Neutrophil (primary cell): ENCODE measurements around the gene CCHCR1.

Experiments used
- H3K27ac ChIP-seq: fragments of 200-600 bp; sonication (generic); 2 replicates; pipeline ENCODE4 v1.5.1; 2016; ENCODE audit warnings: mild to moderate bottlenecking, moderate library complexity
- H3K27me3 ChIP-seq: fragments of 200-600 bp; sonication (generic); 2 replicates; pipeline ENCODE4 v1.6.0; 2016; ENCODE audit warnings: mild to moderate bottlenecking
- H3K36me3 ChIP-seq: fragments of 200-600 bp; sonication (generic); 2 replicates; pipeline ENCODE4 v1.5.1; 2017
- H3K4me1 ChIP-seq, 2 experiments: fragments of 200-600 bp in 1 of 2; sonication (generic) in 1 of 2; 1 replicate in 1 of 2; 2 replicates in 1 of 2; pipeline versions ENCODE4 v1.5.1 to v1.6.1; 2013 to 2016; ENCODE audit warnings: low read depth in 1 of 2, low read length in 1 of 2, mild to moderate bottlenecking in 1 of 2, moderate library complexity in 1 of 2; ENCODE audit not compliant: control insufficient read depth in 1 of 2, insufficient read depth in 1 of 2
- H3K4me3 ChIP-seq, 2 experiments: fragments of 200-600 bp in 1 of 2; sonication (generic) in 1 of 2; 1 replicate in 1 of 2; 2 replicates in 1 of 2; pipeline ENCODE4 v1.5.1; 2013 to 2016; ENCODE audit warnings: low read depth in 1 of 2, low read length in 1 of 2, mild to moderate bottlenecking in 1 of 2, moderate library complexity in 1 of 2
- H3K9me3 ChIP-seq: fragments of 200-600 bp; sonication (generic); 2 replicates; pipeline ENCODE4 v1.5.1; 2016
- CTCF ChIP-seq: fragments of 200-600 bp; sonication (generic); IDR thresholded peaks from 2 replicates; pipeline ENCODE4 v1.5.1; 2016; ENCODE audit warnings: antibody characterized with exemption

CCHCR1 gene

GRCh38 chr6:31111712-31112111 is 45.9 kb downstream of the CCHCR1 start:
- Histone ChIP-seq H3K9me3 (no peaks in the 10 kb centered on the region), H3K4me1 (no peaks in the 10 kb centered on the region), H3K27me3 (peaks cover 35% of the 10 kb centered on the region), H3K36me3 (no peaks in the 10 kb centered on the region), H3K4me3 (no peak overlapping the region), H3K27ac (no peak overlapping the region)
- TF ChIP-seq CTCF: no peak

GRCh38 chr6:31110825-31111582 is 46.6 kb downstream of the CCHCR1 start:
- no peaks in the 10 kb centered on the region for H3K4me1 ChIP-seq
- no peak overlapping the region for H3K4me3 ChIP-seq
- no peaks in the 10 kb centered on the region for H3K36me3 ChIP-seq
- no peaks in the 10 kb centered on the region for H3K9me3 ChIP-seq
- H3K27me3 ChIP-seq: peaks cover 33% of the 10 kb centered on the region
- no peak for TF ChIP-seq CTCF
- H3K27ac ChIP-seq: no peak overlapping the region

- H3K27ac ChIP-seq: no peak overlapping the region
- H3K4me3 ChIP-seq: no peak overlapping the region
- H3K9me3 ChIP-seq: no peaks in the 10 kb centered on the region
- H3K36me3 ChIP-seq: no peaks in the 10 kb centered on the region
- no peaks in the 10 kb centered on the region for H3K4me1 ChIP-seq
- no peak for TF ChIP-seq CTCF
- peaks cover 14% of the 10 kb centered on the region for H3K27me3 ChIP-seq
Observed at GRCh38 chr6:31107052-31107451, 50.5 kb downstream of the CCHCR1 start.

GRCh38 chr6:31103136-31103535 is 54.5 kb downstream of the CCHCR1 start:
- no peak overlapping the region for H3K4me3 ChIP-seq
- TF ChIP-seq CTCF: no peak
- no peaks in the 10 kb centered on the region for H3K36me3 ChIP-seq
- H3K27me3 ChIP-seq: no peaks in the 10 kb centered on the region
- H3K4me1 ChIP-seq: no peaks in the 10 kb centered on the region
- no peak overlapping the region for H3K27ac ChIP-seq
- no peaks in the 10 kb centered on the region for H3K9me3 ChIP-seq

GRCh38 chr6:31098449-31098938 is 59.1 kb downstream of the CCHCR1 start:
- no peaks in the 10 kb centered on the region for H3K36me3 ChIP-seq
- H3K4me1 ChIP-seq: no peaks in the 10 kb centered on the region
- no peaks in the 10 kb centered on the region for H3K9me3 ChIP-seq
- H3K27ac ChIP-seq: no peak overlapping the region
- no peak overlapping the region for H3K4me3 ChIP-seq
- TF ChIP-seq CTCF: no peak
- H3K27me3 ChIP-seq: no peaks in the 10 kb centered on the region
